Omental fat pad (tissue), 4 donors: ENCODE results near the gene ZNF491. TPM values are rescaled to one million over a fixed set of nuclear protein-coding genes. Genes with fewer than 3 reads are reported as not detected.
"Not testable (repeated sequence)": the region's sequence is repeated elsewhere in the genome, so short reads cannot be mapped to it uniquely, and the experiment has no call there.

Experiments used
- ATAC-seq: fragments of 150-250 bp; one replicate; pipeline ENCODE4 v1.9.1; 2016; ENCODE audit warnings: mild to moderate bottlenecking, moderate library complexity; ENCODE audit not compliant: low FRiP score
- DNase-seq: peaks from one replicate; pipeline ENCODE4 v3.0.0-alpha.2; 2019; ENCODE audit warnings: low spot score
- total RNA-seq, 4 donors: library from RNA; depleted of rRNA; stranded (reverse); fragments of >200 nt; gene quantifications; one replicate each; pipeline ENCODE4 v1.1.0, GENCODE V29; 2016
- TF ChIP-seq, protein P1 (sequence below), 3 donors: fragments of 450-650 bp; IDR thresholded peaks; one replicate each; pipeline ENCODE4 v1.5.1; 2016 to 2017; ENCODE audit warnings: antibody characterized with exemption in 3 of 3, mild to moderate bottlenecking in 3 of 3, moderate library complexity in 2 of 3

Gene ZNF491
- total RNA-seq, 4 donors from 2014 or later, result 0.36 to 3.9 (median 0.76) TPM

DNA sequence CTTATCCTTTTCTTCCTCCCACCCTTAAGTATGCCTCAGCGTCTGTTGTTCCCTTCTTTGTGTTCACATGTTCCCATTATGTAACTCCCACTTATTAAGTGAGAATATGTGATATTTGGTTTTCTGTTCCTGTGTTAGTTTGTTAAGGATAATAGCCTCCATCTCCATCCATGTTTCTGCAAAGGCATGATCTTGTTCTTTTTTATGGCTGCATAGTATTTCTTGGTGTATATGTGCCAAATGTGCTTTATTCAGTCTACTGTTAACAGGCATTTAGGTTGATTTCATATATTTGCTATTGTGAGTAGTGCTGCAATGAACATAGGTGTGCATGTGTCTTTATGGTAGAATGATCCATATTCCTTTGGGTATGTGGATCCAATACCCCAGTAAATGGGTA lies 34.7 kb upstream of the ZNF491 start:
- DNase-seq (no peak), ATAC-seq (no peak)
- TF ChIP-seq, protein P1, sequence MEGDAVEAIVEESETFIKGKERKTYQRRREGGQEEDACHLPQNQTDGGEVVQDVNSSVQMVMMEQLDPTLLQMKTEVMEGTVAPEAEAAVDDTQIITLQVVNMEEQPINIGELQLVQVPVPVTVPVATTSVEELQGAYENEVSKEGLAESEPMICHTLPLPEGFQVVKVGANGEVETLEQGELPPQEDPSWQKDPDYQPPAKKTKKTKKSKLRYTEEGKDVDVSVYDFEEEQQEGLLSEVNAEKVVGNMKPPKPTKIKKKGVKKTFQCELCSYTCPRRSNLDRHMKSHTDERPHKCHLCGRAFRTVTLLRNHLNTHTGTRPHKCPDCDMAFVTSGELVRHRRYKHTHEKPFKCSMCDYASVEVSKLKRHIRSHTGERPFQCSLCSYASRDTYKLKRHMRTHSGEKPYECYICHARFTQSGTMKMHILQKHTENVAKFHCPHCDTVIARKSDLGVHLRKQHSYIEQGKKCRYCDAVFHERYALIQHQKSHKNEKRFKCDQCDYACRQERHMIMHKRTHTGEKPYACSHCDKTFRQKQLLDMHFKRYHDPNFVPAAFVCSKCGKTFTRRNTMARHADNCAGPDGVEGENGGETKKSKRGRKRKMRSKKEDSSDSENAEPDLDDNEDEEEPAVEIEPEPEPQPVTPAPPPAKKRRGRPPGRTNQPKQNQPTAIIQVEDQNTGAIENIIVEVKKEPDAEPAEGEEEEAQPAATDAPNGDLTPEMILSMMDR (IDR thresholded peaks at IDR 0.05), result no peak

- ATAC-seq (peak; percentile 99), DNase-seq (peak; percentile 98)
- TF ChIP-seq, protein P1 (IDR thresholded peaks at IDR 0.05), result no peak
These were observed 31.4 kb upstream of the ZNF491 start, which contains the start of gene ZNF441 for GRCh38 chr19:11766597-11767591. Gene ZNF441, plus strand, starts transcription at chr19:11767000. Its CDS starts 194 bp downstream, at chr19:11767194.

DNA sequence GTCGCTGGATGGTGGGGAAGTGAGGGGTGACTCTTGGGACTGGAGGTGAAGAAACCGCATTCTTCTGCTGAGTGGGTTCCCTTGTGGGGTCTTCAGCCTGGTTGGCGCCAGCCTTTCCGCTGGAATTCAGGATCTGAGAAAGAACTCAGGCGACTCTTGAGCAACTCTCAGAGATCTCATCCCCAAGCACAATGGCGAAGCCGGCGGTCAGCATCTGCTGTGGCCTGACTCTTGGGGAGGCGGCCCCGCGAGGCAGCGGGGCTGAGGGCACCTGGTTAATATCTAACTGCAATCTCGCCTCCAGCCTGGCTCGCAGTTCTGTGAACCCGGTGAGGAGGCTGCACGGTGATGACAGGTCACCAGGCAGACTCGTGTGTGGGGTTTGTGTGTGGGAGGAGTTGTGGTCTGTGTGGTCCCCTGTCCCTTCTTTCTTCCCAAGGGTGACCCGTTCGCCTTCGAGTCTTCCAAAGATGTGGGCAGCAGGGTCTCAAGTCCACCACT lies 30.6 kb upstream of the ZNF491 start:
- ATAC-seq (no peak), DNase-seq (no peak)
- TF ChIP-seq, protein P1 (IDR thresholded peaks at IDR 0.05), result no peak

- TF ChIP-seq, protein P1 (IDR thresholded peaks at IDR 0.05), result no peak
- ATAC-seq (no peak), DNase-seq (no peak)
These were observed 28.3 kb upstream of the ZNF491 start for GRCh38 chr19:11769995-11770394.

DNA sequence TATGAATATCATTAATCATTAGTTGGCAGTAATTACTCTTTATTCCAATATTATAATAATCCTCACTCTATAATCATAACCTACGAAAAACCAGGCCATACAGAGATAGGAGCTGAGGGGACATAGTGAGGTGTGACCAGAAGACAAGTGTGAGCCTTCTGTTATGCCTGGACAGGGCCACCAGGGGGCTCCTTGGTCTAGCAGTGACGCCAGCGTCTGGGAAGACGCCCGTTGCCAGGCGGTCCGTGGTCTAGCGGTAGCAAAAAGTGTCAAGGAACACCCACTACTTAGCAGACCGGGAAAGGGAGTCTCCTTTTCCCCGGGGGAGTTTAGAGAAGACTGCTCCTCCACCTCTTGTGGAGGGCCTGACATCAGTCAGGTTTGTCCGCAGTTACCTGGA lies 26.8 kb upstream of the ZNF491 start:
- not testable (repeated sequence) for ATAC-seq, DNase-seq

- ATAC-seq, DNase-seq: not testable (repeated sequence)
These were observed 21.7 kb upstream of the ZNF491 start for GRCh38 chr19:11776669-11777068.

DNA sequence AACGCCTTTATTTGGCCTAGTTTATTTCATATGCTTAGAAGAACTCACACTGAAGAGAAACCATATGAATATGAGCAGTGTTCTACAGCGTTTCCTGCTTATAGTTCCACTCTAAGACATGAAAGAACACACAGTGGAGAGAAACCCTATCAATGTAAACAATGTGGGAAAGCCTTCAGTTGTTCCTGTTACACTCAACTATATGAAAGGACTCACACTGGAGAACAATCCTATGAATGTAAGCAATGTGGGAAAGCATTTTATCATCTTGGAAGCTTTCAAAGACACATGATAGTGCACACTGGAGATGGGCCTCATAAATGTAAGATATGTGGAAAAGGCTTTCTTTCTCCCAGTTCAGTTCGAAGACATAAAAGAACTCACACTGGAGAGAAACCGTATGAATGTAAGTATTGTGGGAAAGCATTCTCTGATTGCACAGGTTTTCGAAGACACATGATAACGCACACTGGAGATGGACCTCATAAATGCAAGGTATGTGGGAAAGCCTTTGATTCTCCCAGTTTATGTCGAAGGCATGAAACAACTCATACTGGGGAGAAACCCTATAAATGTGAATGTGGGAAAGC lies 17.8 kb upstream of the ZNF491 start:
- ATAC-seq (no peak), DNase-seq (no peak)
- TF ChIP-seq, protein P1 (IDR thresholded peaks at IDR 0.05), result no peak
